NT2/D1 (cell line): ENCODE measurements around the gene TEAD1.

ENCODE experiments used
- YY1 ChIP-seq: IDR thresholded peaks from 2 replicates; pipeline ENCODE4 v1.6.1; 2011; ENCODE audit not compliant: insufficient read length, insufficient read depth
- ZNF274 ChIP-seq: IDR thresholded peaks from 2 replicates; pipeline ENCODE4 v1.6.1; 2011; ENCODE audit warnings: mild to moderate bottlenecking, low read depth, low read length

DNA sequence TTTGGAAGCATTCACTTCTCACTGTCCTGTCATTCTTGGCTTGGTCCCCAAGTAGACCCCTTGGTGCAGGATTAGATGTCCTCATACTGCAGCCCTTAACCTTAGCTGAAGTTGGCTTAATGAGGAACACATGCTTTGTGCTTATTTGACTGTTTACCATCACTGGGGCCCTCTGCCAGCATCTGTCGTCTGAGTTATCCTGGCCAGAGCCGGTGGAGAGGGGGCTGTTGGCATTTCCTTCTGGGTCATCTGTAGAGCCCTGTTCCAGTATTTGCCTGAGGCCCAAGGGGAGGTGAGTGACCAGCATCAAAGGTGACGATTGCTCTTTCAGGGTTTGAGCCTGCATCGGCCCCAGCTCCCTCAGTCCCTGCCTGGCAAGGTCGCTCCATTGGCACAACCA, 208.4 kb downstream of the TEAD1 start:
- no peak for TF ChIP-seq YY1
- no peak for TF ChIP-seq ZNF274
